DND-41 (cell line): Measurements from ENCODE around the gene KCNT1.

ENCODE experiments used
- ATAC-seq: fragments of 200-7000 bp; cut with Tn5 transposase; 3 replicates; pipeline ENCODE4 v1.9.1; 2021; ENCODE audit warnings: low read depth; ENCODE audit not compliant: insufficient read depth
- DNase-seq: peaks from one replicate; pipeline ENCODE4 v3.0.0-alpha.2; 2020
- H2AFZ ChIP-seq: 2 replicates; pipeline ENCODE4 v1.6.0; 2012; ENCODE audit warnings: low read depth, low read length
- H3K27ac ChIP-seq: 2 replicates; pipeline ENCODE4 v1.5.1; 2012; ENCODE audit warnings: low read length, inconsistent platforms
- H3K27me3 ChIP-seq: fragments of 200-600 bp; sonication (generic); 2 replicates; pipeline ENCODE4 v1.6.0; 2012; ENCODE audit warnings: low read length, mild to moderate bottlenecking, inconsistent platforms; ENCODE audit not compliant: insufficient read depth, poor library complexity
- H3K36me3 ChIP-seq: 2 replicates; pipeline ENCODE4 v1.5.1; 2012; ENCODE audit warnings: low read length, inconsistent platforms; ENCODE audit not compliant: insufficient read depth
- H3K4me1 ChIP-seq: 2 replicates; pipeline ENCODE4 v1.5.1; 2012; ENCODE audit warnings: mild to moderate bottlenecking, low read length; ENCODE audit not compliant: insufficient read depth
- H3K4me2 ChIP-seq: 2 replicates; pipeline ENCODE4 v1.6.0; 2012; ENCODE audit warnings: mild to moderate bottlenecking, moderate library complexity, low read length, inconsistent platforms; ENCODE audit not compliant: insufficient read depth
- H3K4me3 ChIP-seq, 2 experiments: fragments of 200-600 bp in 1 of 2; shearing (Covaris generic) in 1 of 2; 2 replicates each; pipeline ENCODE4 v1.5.1; 2012 to 2016; ENCODE audit warnings: inconsistent platforms in 2 of 2, low read length in 2 of 2, mild to moderate bottlenecking in 2 of 2, low read depth in 1 of 2, moderate library complexity in 1 of 2
- H3K79me2 ChIP-seq: 2 replicates; pipeline ENCODE4 v1.6.0; 2012; ENCODE audit warnings: low read length, inconsistent platforms; ENCODE audit not compliant: insufficient read depth
- H3K9ac ChIP-seq: 2 replicates; pipeline ENCODE4 v1.6.0; 2012; ENCODE audit warnings: low read depth, mild to moderate bottlenecking, inconsistent platforms, low read length, moderate library complexity
- H3K9me3 ChIP-seq: 2 replicates; pipeline ENCODE4 v1.5.1; 2012; ENCODE audit warnings: low read length, moderate library complexity, mild to moderate bottlenecking, inconsistent platforms; ENCODE audit not compliant: insufficient read depth, severe bottlenecking
- H4K20me1 ChIP-seq: 2 replicates; pipeline ENCODE4 v1.6.0; 2012; ENCODE audit warnings: low read length; ENCODE audit not compliant: insufficient read depth
- EZH2 ChIP-seq: IDR thresholded peaks from 3 replicates; pipeline ENCODE4 v1.6.1; 2012; ENCODE audit warnings: borderline replicate concordance, low read depth, mild to moderate bottlenecking, moderate library complexity, low read length, inconsistent platforms; ENCODE audit not compliant: severe bottlenecking
- TF ChIP-seq, protein P1 (sequence below): IDR thresholded peaks from 2 replicates; pipeline ENCODE4 v1.5.1; 2012; ENCODE audit warnings: borderline replicate concordance, low read length, moderate library complexity, mild to moderate bottlenecking; ENCODE audit not compliant: poor library complexity, severe bottlenecking; ENCODE audit errors: extremely low read depth

Gene KCNT1

DNA sequence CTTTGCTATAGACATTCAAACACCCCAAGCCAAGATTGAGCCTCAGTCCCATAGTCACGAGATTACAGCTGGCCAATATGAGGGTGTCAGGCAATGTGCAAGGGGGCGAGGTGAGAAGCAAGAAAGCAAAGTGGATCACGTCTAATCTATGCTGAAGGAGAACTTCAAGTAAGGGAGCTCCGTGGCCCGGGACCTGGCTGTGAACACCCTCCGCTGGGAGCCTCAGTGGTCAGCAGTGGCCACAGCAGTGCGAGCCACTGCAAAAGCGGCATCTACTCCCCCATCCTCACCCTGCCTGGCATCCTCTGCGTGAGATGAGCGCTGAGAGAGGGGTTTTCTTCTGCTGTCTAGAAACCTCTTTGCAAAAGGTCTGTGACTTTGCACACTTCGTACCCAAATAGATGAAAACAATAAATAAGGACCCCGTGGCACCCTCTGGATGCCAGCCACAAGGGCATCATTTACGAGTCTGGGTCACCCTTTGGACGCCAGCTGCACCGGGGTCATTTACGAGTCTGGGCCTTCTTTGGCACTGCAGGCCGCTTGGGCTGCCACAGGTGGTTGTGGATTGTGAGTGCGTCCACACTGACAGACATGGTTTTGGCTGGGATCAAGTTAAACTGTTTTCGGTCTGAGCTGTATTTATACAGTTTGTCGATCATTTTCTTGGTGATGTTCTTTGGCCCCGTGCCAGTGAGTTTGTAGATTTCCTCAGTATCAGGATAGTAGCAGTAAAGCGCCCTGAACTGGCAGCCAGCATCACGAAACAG is 109.0 kb downstream of the KCNT1 start:
- Histone ChIP-seq H3K9ac (no peak overlapping the region), H2AFZ (no peak overlapping the region), H3K27ac (no peak overlapping the region), H3K9me3 (no peaks in the 10 kb centered on the region), H3K4me2 (no peak overlapping the region), H3K4me3 (no peak overlapping the region), H3K79me2 (no peaks in the 10 kb centered on the region), H3K27me3 (no peaks in the 10 kb centered on the region), H3K36me3 (peaks cover 56% of the 10 kb centered on the region), H4K20me1 (peaks cover 4% of the 10 kb centered on the region), H3K4me1 (no peaks in the 10 kb centered on the region)
- ATAC-seq, result no peak
- TF ChIP-seq EZH2, result no peak
- TF ChIP-seq, protein P1, sequence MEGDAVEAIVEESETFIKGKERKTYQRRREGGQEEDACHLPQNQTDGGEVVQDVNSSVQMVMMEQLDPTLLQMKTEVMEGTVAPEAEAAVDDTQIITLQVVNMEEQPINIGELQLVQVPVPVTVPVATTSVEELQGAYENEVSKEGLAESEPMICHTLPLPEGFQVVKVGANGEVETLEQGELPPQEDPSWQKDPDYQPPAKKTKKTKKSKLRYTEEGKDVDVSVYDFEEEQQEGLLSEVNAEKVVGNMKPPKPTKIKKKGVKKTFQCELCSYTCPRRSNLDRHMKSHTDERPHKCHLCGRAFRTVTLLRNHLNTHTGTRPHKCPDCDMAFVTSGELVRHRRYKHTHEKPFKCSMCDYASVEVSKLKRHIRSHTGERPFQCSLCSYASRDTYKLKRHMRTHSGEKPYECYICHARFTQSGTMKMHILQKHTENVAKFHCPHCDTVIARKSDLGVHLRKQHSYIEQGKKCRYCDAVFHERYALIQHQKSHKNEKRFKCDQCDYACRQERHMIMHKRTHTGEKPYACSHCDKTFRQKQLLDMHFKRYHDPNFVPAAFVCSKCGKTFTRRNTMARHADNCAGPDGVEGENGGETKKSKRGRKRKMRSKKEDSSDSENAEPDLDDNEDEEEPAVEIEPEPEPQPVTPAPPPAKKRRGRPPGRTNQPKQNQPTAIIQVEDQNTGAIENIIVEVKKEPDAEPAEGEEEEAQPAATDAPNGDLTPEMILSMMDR, result no peak
- no peak for DNase-seq

DNA sequence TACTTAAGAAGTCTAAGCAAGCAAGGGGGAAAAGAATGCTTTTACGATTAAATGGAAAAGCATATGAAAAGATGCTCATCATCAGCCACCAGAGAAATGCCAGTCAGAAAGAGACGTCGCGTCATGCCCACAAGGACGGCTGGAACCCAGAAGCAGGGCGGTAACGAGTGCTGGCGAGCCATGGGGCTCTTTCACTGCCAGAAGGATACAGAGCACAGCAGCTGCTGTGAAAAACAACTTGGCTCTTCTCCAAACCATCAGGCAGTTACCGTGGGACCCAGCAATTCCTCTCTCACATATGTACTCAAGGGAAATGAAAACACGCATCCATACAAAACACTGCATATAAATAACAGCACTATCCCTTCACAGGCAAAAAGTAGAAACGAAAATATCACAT is 109.8 kb downstream of the KCNT1 start:
- no peak for TF ChIP-seq EZH2
- TF ChIP-seq, protein P1, result no peak
- Histone ChIP-seq H3K4me3 (no peak overlapping the region), H2AFZ (no peak overlapping the region), H3K4me1 (no peaks in the 10 kb centered on the region), H3K36me3 (peaks cover 64% of the 10 kb centered on the region), H3K79me2 (no peaks in the 10 kb centered on the region), H3K27ac (no peak overlapping the region), H3K4me2 (no peak overlapping the region), H3K9me3 (no peaks in the 10 kb centered on the region), H3K9ac (no peak overlapping the region), H3K27me3 (no peaks in the 10 kb centered on the region), H4K20me1 (peaks cover 4% of the 10 kb centered on the region)
- ATAC-seq (no peak), DNase-seq (no peak)

GRCh38 chr9:135812961-135813360 is 111.0 kb downstream of the KCNT1 start:
- H3K4me2 ChIP-seq, result no peak overlapping the region
- H2AFZ ChIP-seq, result no peak overlapping the region
- no peak overlapping the region for H3K27ac ChIP-seq
- no peak for TF ChIP-seq EZH2
- no peak overlapping the region for H3K9ac ChIP-seq
- peaks cover 75% of the 10 kb centered on the region for H3K36me3 ChIP-seq
- H3K4me3 ChIP-seq, result no peak overlapping the region
- DNase-seq (no peak), ATAC-seq (no peak)
- H4K20me1 ChIP-seq, result peaks cover 4% of the 10 kb centered on the region
- H3K79me2 ChIP-seq, result no peaks in the 10 kb centered on the region
- no peaks in the 10 kb centered on the region for H3K4me1 ChIP-seq
- H3K27me3 ChIP-seq, result no peaks in the 10 kb centered on the region
- no peaks in the 10 kb centered on the region for H3K9me3 ChIP-seq

DNA sequence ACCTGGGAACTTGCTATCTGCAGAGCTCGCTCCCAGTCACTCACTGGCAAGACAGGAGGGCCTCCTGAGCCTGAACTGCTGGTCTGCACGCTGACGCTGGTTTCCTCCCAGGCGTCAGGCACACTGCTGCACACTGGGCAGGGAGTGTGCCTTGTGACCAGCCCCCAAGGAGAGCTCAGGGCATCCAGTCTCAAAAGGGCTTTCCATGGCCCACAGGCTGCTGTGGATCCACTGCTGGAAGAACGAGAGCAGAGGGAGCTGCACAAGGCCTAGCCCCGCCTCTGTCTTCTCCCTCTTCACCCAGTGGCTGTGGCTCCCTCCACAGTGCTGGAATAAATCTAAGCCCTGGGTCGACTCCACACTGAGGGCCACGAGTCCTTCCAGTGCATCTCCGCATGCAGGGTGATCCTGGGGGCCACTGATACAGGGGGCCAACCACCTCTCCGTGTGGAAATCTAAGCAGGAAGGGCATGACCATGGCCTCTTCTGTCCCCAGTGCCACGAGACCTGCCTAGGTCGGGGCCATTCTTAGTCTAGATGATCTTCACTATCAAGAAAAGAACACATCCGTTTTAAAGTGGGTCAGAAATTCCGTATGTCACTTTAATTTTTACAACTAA is 111.8 kb downstream of the KCNT1 start:
- no peak overlapping the region for H3K9ac ChIP-seq
- H2AFZ ChIP-seq, result no peak overlapping the region
- no peak for DNase-seq
- peaks cover 4% of the 10 kb centered on the region for H4K20me1 ChIP-seq
- H3K4me1 ChIP-seq, result no peaks in the 10 kb centered on the region
- H3K36me3 ChIP-seq, result peaks cover 83% of the 10 kb centered on the region
- TF ChIP-seq, protein P1, result no peak
- no peak for TF ChIP-seq EZH2
- ATAC-seq, result no peak
- no peaks in the 10 kb centered on the region for H3K27me3 ChIP-seq
- no peak overlapping the region for H3K27ac ChIP-seq
- no peaks in the 10 kb centered on the region for H3K79me2 ChIP-seq
- no peak overlapping the region for H3K4me2 ChIP-seq
- H3K9me3 ChIP-seq, result no peaks in the 10 kb centered on the region
- H3K4me3 ChIP-seq, result no peak overlapping the region
